Globus pallidus (tissue), 1 donor: ENCODE results near the gene KIF6.

Experiments used
- DNase-seq: peaks from one replicate; pipeline ENCODE4 v3.0.0-alpha.2; 2015; ENCODE audit warnings: low spot score

The KIF6 gene

GRCh38 chr6:39381550-39382140, 343.6 kb downstream of the KIF6 start:
- DNase-seq, result no peak

GRCh38 chr6:39380837-39381549, 344.2 kb downstream of the KIF6 start:
- DNase-seq, result no peak

GRCh38 chr6:39378960-39379425, 346.2 kb downstream of the KIF6 start:
- no peak for DNase-seq

GRCh38 chr6:39378175-39378959, 346.8 kb downstream of the KIF6 start:
- DNase-seq, result no peak

- DNase-seq, result peak; percentile 90
These were observed 347.7 kb downstream of the KIF6 start for GRCh38 chr6:39377539-39377950.

- no peak for DNase-seq
These were observed 349.8 kb downstream of the KIF6 start for GRCh38 chr6:39375405-39375804.

- no peak for DNase-seq
These were observed 354.8 kb downstream of the KIF6 start for GRCh38 chr6:39370390-39370789.

- DNase-seq, result no peak
These were observed 355.2 kb downstream of the KIF6 start for GRCh38 chr6:39369987-39370386.

- DNase-seq, result no peak
These were observed 357.5 kb downstream of the KIF6 start for GRCh38 chr6:39367700-39368099.

GRCh38 chr6:39366931-39367618, 358.1 kb downstream of the KIF6 start:
- peak; percentile 78 for DNase-seq

GRCh38 chr6:39365281-39366074, 359.7 kb downstream of the KIF6 start:
- no peak for DNase-seq

- no peak for DNase-seq
These were observed 361.9 kb downstream of the KIF6 start for GRCh38 chr6:39363280-39363679.

GRCh38 chr6:39362487-39362865, 362.7 kb downstream of the KIF6 start:
- DNase-seq, result peak; percentile 70

GRCh38 chr6:39361657-39362486, 363.3 kb downstream of the KIF6 start:
- DNase-seq, result peak; percentile 74

- DNase-seq, result no peak
These were observed 364.8 kb downstream of the KIF6 start for GRCh38 chr6:39360378-39360777.

GRCh38 chr6:39357998-39358686, 367.1 kb downstream of the KIF6 start:
- DNase-seq, result no peak

- no peak for DNase-seq
These were observed 371.4 kb downstream of the KIF6 start for GRCh38 chr6:39353698-39354315.

GRCh38 chr6:39350723-39351505, 374.3 kb downstream of the KIF6 start:
- DNase-seq, result no peak

GRCh38 chr6:39348740-39349139, 376.5 kb downstream of the KIF6 start:
- no peak for DNase-seq
